HEK293 (cell line): Measurements from ENCODE around the gene PIK3R5.

Source experiments
- CTCF ChIP-seq: fragments of 450-650 bp; formaldehyde crosslinking; IDR thresholded peaks from 2 replicates; pipeline ENCODE4 v1.5.1; 2016; ENCODE audit warnings: missing biosample characterization, missing genetic modification characterization
- SP2 ChIP-seq: fragments of 450-650 bp; formaldehyde crosslinking; IDR thresholded peaks from 2 replicates; pipeline ENCODE4 v1.5.1; 2016; ENCODE audit warnings: missing biosample characterization, missing genetic modification characterization
- ZNF248 ChIP-seq: fragments of 450-650 bp; formaldehyde crosslinking; IDR thresholded peaks from 2 replicates; pipeline ENCODE4 v1.5.1; 2017; ENCODE audit warnings: missing biosample characterization, missing genetic modification characterization
- ZNF362 ChIP-seq: fragments of 450-650 bp; formaldehyde crosslinking; IDR thresholded peaks from 2 replicates; pipeline ENCODE4 v1.5.1; 2016; ENCODE audit warnings: missing biosample characterization, missing genetic modification characterization
- ZNF660 ChIP-seq: fragments of 450-650 bp; IDR thresholded peaks from 2 replicates; pipeline ENCODE4 v1.5.1; 2018; ENCODE audit warnings: missing biosample characterization, mild to moderate bottlenecking, missing genetic modification characterization
- TF ChIP-seq, protein P1 (sequence below): fragments of 450-650 bp; formaldehyde crosslinking; IDR thresholded peaks from 2 replicates; pipeline ENCODE4 v1.5.1; 2016; ENCODE audit warnings: missing biosample characterization, missing genetic modification characterization, borderline replicate concordance

- no peak for TF ChIP-seq CTCF (tag by site-specific recombination)
- TF ChIP-seq ZNF248 (tag by site-specific recombination) = no peak
- TF ChIP-seq, protein P1, sequence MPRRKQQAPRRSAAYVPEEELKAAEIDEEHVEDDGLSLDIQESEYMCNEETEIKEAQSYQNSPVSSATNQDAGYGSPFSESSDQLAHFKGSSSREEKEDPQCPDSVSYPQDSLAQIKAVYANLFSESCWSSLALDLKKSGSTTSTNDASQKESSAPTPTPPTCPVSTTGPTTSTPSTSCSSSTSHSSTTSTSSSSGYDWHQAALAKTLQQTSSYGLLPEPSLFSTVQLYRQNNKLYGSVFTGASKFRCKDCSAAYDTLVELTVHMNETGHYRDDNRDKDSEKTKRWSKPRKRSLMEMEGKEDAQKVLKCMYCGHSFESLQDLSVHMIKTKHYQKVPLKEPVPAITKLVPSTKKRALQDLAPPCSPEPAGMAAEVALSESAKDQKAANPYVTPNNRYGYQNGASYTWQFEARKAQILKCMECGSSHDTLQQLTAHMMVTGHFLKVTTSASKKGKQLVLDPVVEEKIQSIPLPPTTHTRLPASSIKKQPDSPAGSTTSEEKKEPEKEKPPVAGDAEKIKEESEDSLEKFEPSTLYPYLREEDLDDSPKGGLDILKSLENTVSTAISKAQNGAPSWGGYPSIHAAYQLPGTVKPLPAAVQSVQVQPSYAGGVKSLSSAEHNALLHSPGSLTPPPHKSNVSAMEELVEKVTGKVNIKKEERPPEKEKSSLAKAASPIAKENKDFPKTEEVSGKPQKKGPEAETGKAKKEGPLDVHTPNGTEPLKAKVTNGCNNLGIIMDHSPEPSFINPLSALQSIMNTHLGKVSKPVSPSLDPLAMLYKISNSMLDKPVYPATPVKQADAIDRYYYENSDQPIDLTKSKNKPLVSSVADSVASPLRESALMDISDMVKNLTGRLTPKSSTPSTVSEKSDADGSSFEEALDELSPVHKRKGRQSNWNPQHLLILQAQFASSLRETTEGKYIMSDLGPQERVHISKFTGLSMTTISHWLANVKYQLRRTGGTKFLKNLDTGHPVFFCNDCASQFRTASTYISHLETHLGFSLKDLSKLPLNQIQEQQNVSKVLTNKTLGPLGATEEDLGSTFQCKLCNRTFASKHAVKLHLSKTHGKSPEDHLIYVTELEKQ (tag by site-specific recombination) = no peak
- no peak for TF ChIP-seq ZNF660
- no peak for TF ChIP-seq SP2 (tag by site-specific recombination)
- no peak for TF ChIP-seq ZNF362
These were observed 19.7 kb upstream of the PIK3R5 start for GRCh38 chr17:8985054-8985701.
